Liver (tissue), 9 donors: ENCODE measurements around the gene EGFLAM. TPM values are rescaled to one million over a fixed set of nuclear protein-coding genes. Genes with fewer than 3 reads are reported as not detected.

Experiments
- DNase-seq: peaks from one replicate; pipeline ENCODE4 v3.0.0-alpha.2; 2017; ENCODE audit warnings: low spot score
- H3K27ac ChIP-seq, 2 donors: one replicate each; pipeline ENCODE4 v1.7.0; 2013; ENCODE audit warnings: inconsistent platforms in 2 of 2, low read length in 2 of 2, control low read depth in 1 of 2, low read depth in 1 of 2, mild to moderate bottlenecking in 1 of 2
- H3K27me3 ChIP-seq, 4 donors: one replicate each; pipeline versions ENCODE4 v1.6.1 to v1.7.0; 2013; ENCODE audit warnings: low read length in 3 of 4, inconsistent platforms in 1 of 4, mild to moderate bottlenecking in 1 of 4, moderate library complexity in 1 of 4; ENCODE audit not compliant: control insufficient read depth in 4 of 4, insufficient read depth in 4 of 4
- H3K36me3 ChIP-seq, 4 donors: one replicate each; pipeline versions ENCODE4 v1.6.1 to v1.7.0; 2013; ENCODE audit warnings: low read length in 3 of 4, mild to moderate bottlenecking in 3 of 4, low read depth in 1 of 4, moderate library complexity in 1 of 4; ENCODE audit not compliant: control insufficient read depth in 4 of 4, insufficient read depth in 3 of 4
- H3K4me1 ChIP-seq, 4 donors: one replicate each; pipeline versions ENCODE4 v1.6.1 to v1.7.0; 2013; ENCODE audit warnings: low read length in 3 of 4, mild to moderate bottlenecking in 3 of 4, moderate library complexity in 1 of 4; ENCODE audit not compliant: control insufficient read depth in 4 of 4, insufficient read depth in 4 of 4
- H3K4me3 ChIP-seq, 3 donors: one replicate each; pipeline versions ENCODE4 v1.6.1 to v1.7.0; 2013; ENCODE audit warnings: low read length in 3 of 3, control low read depth in 1 of 3, low read depth in 1 of 3, mild to moderate bottlenecking in 1 of 3
- H3K9ac ChIP-seq, 2 donors: one replicate each; pipeline ENCODE4 v1.7.0; 2013; ENCODE audit warnings: low read length in 2 of 2, mild to moderate bottlenecking in 2 of 2, moderate library complexity in 2 of 2, control low read depth in 1 of 2, low read depth in 1 of 2
- H3K9me3 ChIP-seq, 4 donors: one replicate each; pipeline versions ENCODE4 v1.6.1 to v1.7.0; 2013; ENCODE audit warnings: low read length in 3 of 4; ENCODE audit not compliant: control insufficient read depth in 4 of 4
- EGR1 ChIP-seq, 2 donors: IDR thresholded peaks; 2 replicates each; pipeline ENCODE4 v1.6.1; 2016 to 2018; ENCODE audit warnings: antibody characterized with exemption in 2 of 2, low read depth in 2 of 2
- FOXA1 ChIP-seq: IDR thresholded peaks from 2 replicates; pipeline ENCODE4 v1.6.1; 2016; ENCODE audit warnings: antibody characterized with exemption
- FOXA2 ChIP-seq: IDR thresholded peaks from 2 replicates; pipeline ENCODE4 v1.6.1; 2016; ENCODE audit warnings: antibody characterized with exemption
- GABPA ChIP-seq, 2 donors: IDR thresholded peaks in 1 of 2; conservative IDR thresholded peaks in 1 of 2; 2 replicates each; pipeline ENCODE4 v1.6.1; 2016; ENCODE audit warnings: antibody characterized with exemption in 2 of 2, mild to moderate bottlenecking in 1 of 2, moderate library complexity in 1 of 2
- HNF4A ChIP-seq, 2 donors: conservative IDR thresholded peaks; 2 replicates each; pipeline ENCODE4 v1.6.1; 2016; ENCODE audit warnings: antibody characterized with exemption in 2 of 2, mild to moderate bottlenecking in 2 of 2
- HNF4G ChIP-seq: IDR thresholded peaks from 2 replicates; pipeline ENCODE4 v1.6.1; 2016; ENCODE audit warnings: antibody characterized with exemption
- JUND ChIP-seq, 2 donors: IDR thresholded peaks; 2 replicates each; pipeline ENCODE4 v1.6.1; 2016; ENCODE audit warnings: antibody characterized with exemption in 2 of 2
- NR2F2 ChIP-seq: IDR thresholded peaks from 2 replicates; pipeline ENCODE4 v1.6.1; 2016; ENCODE audit warnings: antibody characterized with exemption
- RAD21 ChIP-seq, 2 donors: IDR thresholded peaks; 2 replicates each; pipeline ENCODE4 v1.6.1; 2016; ENCODE audit warnings: antibody characterized with exemption in 2 of 2, mild to moderate bottlenecking in 2 of 2
- REST ChIP-seq: IDR thresholded peaks from 2 replicates; pipeline ENCODE4 v1.6.1; 2016; ENCODE audit warnings: antibody characterized with exemption, mild to moderate bottlenecking
- RXRA ChIP-seq, 2 donors: IDR thresholded peaks; 2 replicates each; pipeline ENCODE4 v1.6.1; 2017 to 2018; ENCODE audit warnings: antibody characterized with exemption in 2 of 2, mild to moderate bottlenecking in 1 of 2
- SP1 ChIP-seq: IDR thresholded peaks from 2 replicates; pipeline ENCODE4 v1.6.1; 2018; ENCODE audit warnings: antibody characterized with exemption, mild to moderate bottlenecking
- TAF1 ChIP-seq: conservative IDR thresholded peaks from 2 replicates; pipeline ENCODE4 v1.6.1; 2016; ENCODE audit warnings: antibody characterized with exemption, mild to moderate bottlenecking
- YY1 ChIP-seq: IDR thresholded peaks from 2 replicates; pipeline ENCODE4 v1.6.1; 2016; ENCODE audit warnings: antibody characterized with exemption, mild to moderate bottlenecking
- ZBTB33 ChIP-seq: IDR thresholded peaks from 2 replicates; pipeline ENCODE4 v1.6.1; 2016; ENCODE audit warnings: antibody characterized with exemption
- WGBS: extraction: QIAGEN DNeasy Blood & Tissue Kit; methylation state at CpG from one replicate; pipeline ENCODE4 v1.1.7; 2013; 5-methylcytosine and 5-hydroxymethylcytosine counted together
- polyA plus RNA-seq, 2 donors: library from polyadenylated mRNA; stranded (reverse) in 1 of 2; unstranded in 1 of 2; fragments of 200-250 nt in 1 of 2; fragments of >200 nt in 1 of 2; fragmentation: Nextera tagmentation in 1 of 2; extraction: Ambion mirVana in 1 of 2; gene quantifications; one replicate each; pipeline versions ENCODE4 v1.2.1 to v1.2.3, GENCODE V29; 2013 to 2015
- total RNA-seq, 2 donors: library from RNA; depleted of rRNA; stranded (reverse); fragments of >200 nt; gene quantifications; one replicate each; pipeline ENCODE4 v1.2.3, GENCODE V29; 2014
- TF ChIP-seq, protein P1 (sequence below): IDR thresholded peaks from 2 replicates; pipeline ENCODE4 v1.6.1; 2016; ENCODE audit warnings: antibody characterized with exemption
- TF ChIP-seq, protein P2 (sequence below): fragments of 150-350 bp; IDR thresholded peaks from 2 replicates; pipeline ENCODE4 v1.5.1; 2017; ENCODE audit warnings: improper control_type of control experiment, low read depth, low read length; ENCODE audit not compliant: missing input control
- TF ChIP-seq, protein P3 (sequence below): IDR thresholded peaks from 2 replicates; pipeline ENCODE4 v1.6.1; 2016; ENCODE audit warnings: antibody characterized with exemption
- donor health status: healthy.
- donor health status: healthy.
- donor health status: healthy.
- donor health status: healthy.
- donor health status: healthy.

The EGFLAM gene
- total and polyA plus RNA-seq, 4 donors: 1.1 to 4.9 (median 1.9) TPM

- Histone ChIP-seq H3K4me3 (no peak overlapping the region), H3K36me3 (no peaks in the 10 kb centered on the region), H3K4me1 (no peaks in the 10 kb centered on the region), H3K9ac (no peak overlapping the region), H3K9me3 (no peaks in the 10 kb centered on the region), H3K27me3 (peaks cover 0 to 8% (median 5%) of the 10 kb centered on the region in 4 donors), H3K27ac (no peak overlapping the region)
- 90% methylated on average over 5 of the region's 5 CpGs for WGBS
- no peak for DNase-seq
- no peak for TF ChIP-seq HNF4A (conservative IDR thresholded peaks at IDR 0.05)
- TF ChIP-seq, protein P1, sequence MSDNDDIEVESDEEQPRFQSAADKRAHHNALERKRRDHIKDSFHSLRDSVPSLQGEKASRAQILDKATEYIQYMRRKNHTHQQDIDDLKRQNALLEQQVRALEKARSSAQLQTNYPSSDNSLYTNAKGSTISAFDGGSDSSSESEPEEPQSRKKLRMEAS: no peak
- no peak for TF ChIP-seq FOXA1
- TF ChIP-seq ZBTB33: no peak
- no peak for TF ChIP-seq YY1
- TF ChIP-seq REST: no peak
- TF ChIP-seq HNF4G: no peak
- no peak for TF ChIP-seq EGR1 (IDR thresholded peaks at IDR 0.05; ENCODE audit: low read depth in 2 of 2)
- TF ChIP-seq, protein P2, sequence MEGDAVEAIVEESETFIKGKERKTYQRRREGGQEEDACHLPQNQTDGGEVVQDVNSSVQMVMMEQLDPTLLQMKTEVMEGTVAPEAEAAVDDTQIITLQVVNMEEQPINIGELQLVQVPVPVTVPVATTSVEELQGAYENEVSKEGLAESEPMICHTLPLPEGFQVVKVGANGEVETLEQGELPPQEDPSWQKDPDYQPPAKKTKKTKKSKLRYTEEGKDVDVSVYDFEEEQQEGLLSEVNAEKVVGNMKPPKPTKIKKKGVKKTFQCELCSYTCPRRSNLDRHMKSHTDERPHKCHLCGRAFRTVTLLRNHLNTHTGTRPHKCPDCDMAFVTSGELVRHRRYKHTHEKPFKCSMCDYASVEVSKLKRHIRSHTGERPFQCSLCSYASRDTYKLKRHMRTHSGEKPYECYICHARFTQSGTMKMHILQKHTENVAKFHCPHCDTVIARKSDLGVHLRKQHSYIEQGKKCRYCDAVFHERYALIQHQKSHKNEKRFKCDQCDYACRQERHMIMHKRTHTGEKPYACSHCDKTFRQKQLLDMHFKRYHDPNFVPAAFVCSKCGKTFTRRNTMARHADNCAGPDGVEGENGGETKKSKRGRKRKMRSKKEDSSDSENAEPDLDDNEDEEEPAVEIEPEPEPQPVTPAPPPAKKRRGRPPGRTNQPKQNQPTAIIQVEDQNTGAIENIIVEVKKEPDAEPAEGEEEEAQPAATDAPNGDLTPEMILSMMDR: no peak
- TF ChIP-seq SP1: no peak
- no peak for TF ChIP-seq RAD21 (IDR thresholded peaks at IDR 0.05)
- no peak for TF ChIP-seq RXRA (IDR thresholded peaks at IDR 0.05)
- TF ChIP-seq GABPA (IDR thresholded peaks at IDR 0.05 in 1 of 2, conservative IDR thresholded peaks at IDR 0.05 in 1 of 2): no peak
- no peak for TF ChIP-seq TAF1
- TF ChIP-seq, protein P3, sequence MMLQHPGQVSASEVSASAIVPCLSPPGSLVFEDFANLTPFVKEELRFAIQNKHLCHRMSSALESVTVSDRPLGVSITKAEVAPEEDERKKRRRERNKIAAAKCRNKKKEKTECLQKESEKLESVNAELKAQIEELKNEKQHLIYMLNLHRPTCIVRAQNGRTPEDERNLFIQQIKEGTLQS: no peak
- TF ChIP-seq NR2F2: no peak
- no peak for TF ChIP-seq FOXA2
- no peak for TF ChIP-seq JUND (IDR thresholded peaks at IDR 0.05)
Measured at GRCh38 chr5:38341056-38341455, 82.7 kb downstream of the EGFLAM start.
